Esophagus squamous epithelium (tissue), 4 donors: ENCODE measurements around the gene C16orf54.

ENCODE experiments used
- CTCF ChIP-seq, 6 experiments: fragments of 450-650 bp in 4 of 6; fragments of 200-600 bp in 2 of 6; sonication (generic) in 2 of 6; IDR thresholded peaks; one replicate each; pipeline ENCODE4 v1.5.1; 2016 to 2019; ENCODE audit warnings: antibody characterized with exemption in 6 of 6, mild to moderate bottlenecking in 4 of 6, moderate library complexity in 4 of 6
- POLR2A ChIP-seq, 4 donors: fragments of 450-650 bp; IDR thresholded peaks; one replicate each; pipeline ENCODE4 v1.6.1; 2017; ENCODE audit warnings: antibody characterized with exemption in 4 of 4, mild to moderate bottlenecking in 4 of 4, moderate library complexity in 3 of 4

DNA sequence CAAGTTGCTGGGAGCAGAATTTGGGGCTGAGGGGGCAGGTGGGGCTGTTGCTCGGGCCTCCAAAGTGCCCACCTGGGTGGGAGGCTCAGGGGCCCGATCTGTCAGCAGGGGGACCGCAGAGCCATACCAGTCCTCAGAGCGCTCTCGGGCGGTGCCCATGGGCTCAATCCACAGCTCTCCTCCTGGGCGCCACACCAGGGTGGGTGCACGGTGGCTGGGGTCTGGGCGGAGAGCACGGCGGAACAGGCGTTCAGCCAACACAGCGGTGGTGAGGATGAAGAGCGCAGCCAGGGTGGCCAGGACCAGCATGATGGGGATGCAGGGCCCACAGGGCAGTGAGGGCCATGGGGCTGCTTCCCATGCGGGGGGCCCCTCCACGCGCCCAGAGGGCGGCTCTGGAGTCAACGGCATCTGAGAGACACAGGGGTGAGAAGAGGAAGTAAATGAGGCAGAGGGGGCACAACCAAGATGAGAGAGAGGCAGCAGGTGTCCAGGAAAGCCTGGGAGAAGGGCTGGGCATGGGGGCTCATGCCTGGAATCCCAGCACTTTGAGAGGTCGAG is 1.2 kb downstream of the C16orf54 start:
- no peak for TF ChIP-seq CTCF (IDR thresholded peaks at IDR 0.05)
- no peak for TF ChIP-seq POLR2A (IDR thresholded peaks at IDR 0.05)
